Testis (tissue), 2 donors: ENCODE measurements around the gene RESF1.

ENCODE experiments used
- CTCF ChIP-seq, 3 experiments: fragments of 450-650 bp in 2 of 3; fragments of 200-600 bp in 1 of 3; sonication (generic) in 1 of 3; IDR thresholded peaks; one replicate each; pipeline ENCODE4 v1.5.1; 2016 to 2019; ENCODE audit warnings: antibody characterized with exemption in 3 of 3, mild to moderate bottlenecking in 2 of 3, moderate library complexity in 1 of 3
- POLR2A ChIP-seq: fragments of 450-650 bp; IDR thresholded peaks from one replicate; pipeline ENCODE4 v1.6.1; 2017; ENCODE audit warnings: antibody characterized with exemption, mild to moderate bottlenecking, moderate library complexity

- TF ChIP-seq POLR2A (no peak), CTCF (IDR thresholded peaks at IDR 0.05) (no peak)
These were observed 7.5 kb downstream of the RESF1 start for GRCh38 chr12:31966558-31967205.
